PFSK-1 (cell line): Measurements from ENCODE around the gene TMEM44.

Experiments used
- FOXP2 ChIP-seq: optimal IDR thresholded peaks from 2 replicates; pipeline ENCODE3; 2011; ENCODE audit warnings: borderline replicate concordance, control low read depth, inconsistent platforms; ENCODE audit not compliant: insufficient read depth; ENCODE audit errors: extremely low read length, extremely low read depth
- POLR2AphosphoS5 ChIP-seq: IDR thresholded peaks from 2 replicates; pipeline ENCODE4 v1.6.1; 2012; ENCODE audit warnings: low read depth, mild to moderate bottlenecking, control low read depth, low read length, moderate library complexity
- SIN3A ChIP-seq: IDR thresholded peaks from 2 replicates; pipeline ENCODE4 v1.6.1; 2012; ENCODE audit warnings: mild to moderate bottlenecking, low read length, moderate library complexity, borderline replicate concordance; ENCODE audit not compliant: insufficient read depth
- TAF1 ChIP-seq: IDR thresholded peaks from 2 replicates; pipeline ENCODE4 v1.6.1; 2012; ENCODE audit warnings: low read length, control low read depth, borderline replicate concordance; ENCODE audit not compliant: insufficient read depth
- TF ChIP-seq, protein P1 (sequence below), 2 experiments: IDR thresholded peaks; 2 replicates each; pipeline versions ENCODE4 v1.6.1 to v1.8.0; 2011 to 2012; ENCODE audit warnings: low read depth in 2 of 2, low read length in 2 of 2, control low read depth in 1 of 2, inconsistent platforms in 1 of 2, mild to moderate bottlenecking in 1 of 2, moderate library complexity in 1 of 2; ENCODE audit not compliant: insufficient read depth in 1 of 2

Gene TMEM44

DNA sequence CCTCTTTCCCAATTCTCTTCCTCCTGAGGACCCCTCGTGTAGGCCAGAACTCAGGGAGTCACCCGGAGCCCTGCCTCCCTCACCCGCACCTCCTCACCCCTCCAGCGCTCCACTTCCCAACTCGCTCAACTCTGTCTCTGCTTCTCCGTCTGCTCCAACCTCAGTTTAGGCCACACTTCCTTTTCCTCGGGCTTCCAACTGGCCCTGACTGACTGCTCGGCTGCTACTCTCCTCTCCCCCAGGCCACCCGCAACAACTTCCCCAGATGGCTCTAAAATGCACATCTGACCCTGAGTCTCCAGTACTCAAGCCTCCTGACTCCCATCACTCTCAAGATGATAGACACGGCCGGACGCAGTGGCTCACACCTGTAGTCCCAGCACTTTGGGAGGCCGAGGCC, 23.6 kb downstream of the TMEM44 start:
- TF ChIP-seq, protein P1, sequence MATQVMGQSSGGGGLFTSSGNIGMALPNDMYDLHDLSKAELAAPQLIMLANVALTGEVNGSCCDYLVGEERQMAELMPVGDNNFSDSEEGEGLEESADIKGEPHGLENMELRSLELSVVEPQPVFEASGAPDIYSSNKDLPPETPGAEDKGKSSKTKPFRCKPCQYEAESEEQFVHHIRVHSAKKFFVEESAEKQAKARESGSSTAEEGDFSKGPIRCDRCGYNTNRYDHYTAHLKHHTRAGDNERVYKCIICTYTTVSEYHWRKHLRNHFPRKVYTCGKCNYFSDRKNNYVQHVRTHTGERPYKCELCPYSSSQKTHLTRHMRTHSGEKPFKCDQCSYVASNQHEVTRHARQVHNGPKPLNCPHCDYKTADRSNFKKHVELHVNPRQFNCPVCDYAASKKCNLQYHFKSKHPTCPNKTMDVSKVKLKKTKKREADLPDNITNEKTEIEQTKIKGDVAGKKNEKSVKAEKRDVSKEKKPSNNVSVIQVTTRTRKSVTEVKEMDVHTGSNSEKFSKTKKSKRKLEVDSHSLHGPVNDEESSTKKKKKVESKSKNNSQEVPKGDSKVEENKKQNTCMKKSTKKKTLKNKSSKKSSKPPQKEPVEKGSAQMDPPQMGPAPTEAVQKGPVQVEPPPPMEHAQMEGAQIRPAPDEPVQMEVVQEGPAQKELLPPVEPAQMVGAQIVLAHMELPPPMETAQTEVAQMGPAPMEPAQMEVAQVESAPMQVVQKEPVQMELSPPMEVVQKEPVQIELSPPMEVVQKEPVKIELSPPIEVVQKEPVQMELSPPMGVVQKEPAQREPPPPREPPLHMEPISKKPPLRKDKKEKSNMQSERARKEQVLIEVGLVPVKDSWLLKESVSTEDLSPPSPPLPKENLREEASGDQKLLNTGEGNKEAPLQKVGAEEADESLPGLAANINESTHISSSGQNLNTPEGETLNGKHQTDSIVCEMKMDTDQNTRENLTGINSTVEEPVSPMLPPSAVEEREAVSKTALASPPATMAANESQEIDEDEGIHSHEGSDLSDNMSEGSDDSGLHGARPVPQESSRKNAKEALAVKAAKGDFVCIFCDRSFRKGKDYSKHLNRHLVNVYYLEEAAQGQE (IDR thresholded peaks at IDR 0.05; ENCODE audit: insufficient read depth in 1 of 2, low read depth in 2 of 2, low read length in 2 of 2) = no peak

DNA sequence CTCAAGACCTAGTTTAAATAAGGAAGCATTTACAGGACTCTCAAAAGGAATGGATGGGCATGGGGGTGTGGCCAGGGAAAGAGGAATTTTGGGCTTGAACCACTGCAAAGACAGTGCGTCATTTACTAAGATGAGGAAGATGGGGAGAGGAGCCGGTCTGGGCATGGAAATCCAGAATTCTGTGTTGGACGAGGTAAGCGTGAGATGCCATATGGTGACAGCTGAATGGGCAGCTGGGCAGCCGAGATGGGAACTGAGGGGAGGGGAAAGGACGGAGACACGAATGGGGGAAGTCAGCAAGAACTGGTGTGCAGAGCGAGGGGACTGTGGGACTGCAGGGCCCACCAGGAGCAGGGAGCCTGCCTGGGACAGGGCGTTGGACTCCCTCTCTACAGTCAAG, 24.2 kb downstream of the TMEM44 start:
- TF ChIP-seq TAF1 = no peak
- TF ChIP-seq, protein P1 (IDR thresholded peaks at IDR 0.05; ENCODE audit: insufficient read depth in 1 of 2, low read depth in 2 of 2, low read length in 2 of 2) = no peak
- no peak for TF ChIP-seq SIN3A
- no peak for TF ChIP-seq POLR2AphosphoS5

DNA sequence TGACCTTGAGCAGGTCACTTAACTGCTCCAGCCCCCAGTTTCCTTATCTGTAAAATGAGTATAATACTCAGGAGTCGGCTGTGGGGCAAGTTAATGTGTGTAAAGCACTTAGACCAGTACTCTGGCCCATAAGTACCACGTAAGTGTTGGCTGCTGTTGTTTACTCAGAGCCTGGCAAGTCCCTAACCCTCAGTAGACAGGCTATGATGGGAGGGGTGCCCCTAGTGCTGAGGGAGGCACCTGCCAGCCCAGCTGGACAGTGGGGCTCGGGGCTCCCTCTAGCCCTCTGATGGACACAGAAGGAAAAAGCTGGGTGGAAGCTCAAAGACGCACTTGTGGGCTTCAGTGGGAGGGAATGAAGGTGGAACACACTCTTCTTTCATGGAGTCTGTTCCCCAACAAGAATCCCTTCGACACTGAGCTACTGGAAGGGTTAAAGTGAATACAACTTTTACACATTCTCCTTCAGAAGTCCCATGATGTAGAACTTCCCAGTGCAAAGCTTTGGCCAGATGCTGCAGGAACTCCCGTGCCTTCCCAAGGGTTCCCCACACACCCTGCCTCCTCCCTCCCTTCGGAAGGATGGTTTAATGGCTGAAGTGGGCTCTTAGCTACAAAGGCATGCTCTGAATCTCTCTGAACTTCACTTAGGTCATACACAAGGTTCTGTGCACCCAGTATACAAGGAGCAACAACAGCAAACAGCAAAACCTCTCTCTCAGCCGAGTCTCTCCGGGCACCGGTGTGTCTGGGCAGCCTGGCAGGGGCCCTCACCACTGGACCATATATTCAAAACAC, 25.4 kb downstream of the TMEM44 start:
- TF ChIP-seq FOXP2 (no peak), POLR2AphosphoS5 (no peak), SIN3A (no peak), TAF1 (no peak)
- TF ChIP-seq, protein P1 (IDR thresholded peaks at IDR 0.05; ENCODE audit: insufficient read depth in 1 of 2, low read depth in 2 of 2, low read length in 2 of 2) = no peak

DNA sequence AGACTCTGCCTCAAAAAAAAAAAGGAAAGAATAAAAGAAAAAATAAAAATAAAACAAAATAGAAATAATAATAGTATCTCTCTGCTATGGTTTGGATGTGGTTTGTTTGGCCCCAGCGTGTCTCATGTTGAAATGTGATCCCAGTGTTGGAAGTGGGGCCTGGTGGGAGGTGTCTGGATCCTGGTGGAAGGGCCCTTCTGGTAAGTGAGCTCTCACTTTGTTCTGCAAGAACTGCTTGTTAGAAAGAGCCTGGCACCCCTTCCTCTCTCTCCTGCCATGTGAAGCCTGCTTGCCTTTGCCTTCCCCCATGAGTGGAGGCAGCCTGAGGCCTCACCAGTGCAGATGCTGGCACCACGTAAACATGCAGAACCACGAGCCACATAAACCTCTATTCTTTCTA, 26.3 kb downstream of the TMEM44 start:
- TF ChIP-seq SIN3A (no peak), TAF1 (no peak), FOXP2 (no peak), POLR2AphosphoS5 (no peak)
- TF ChIP-seq, protein P1 (IDR thresholded peaks at IDR 0.05; ENCODE audit: insufficient read depth in 1 of 2, low read depth in 2 of 2, low read length in 2 of 2) = no peak

DNA sequence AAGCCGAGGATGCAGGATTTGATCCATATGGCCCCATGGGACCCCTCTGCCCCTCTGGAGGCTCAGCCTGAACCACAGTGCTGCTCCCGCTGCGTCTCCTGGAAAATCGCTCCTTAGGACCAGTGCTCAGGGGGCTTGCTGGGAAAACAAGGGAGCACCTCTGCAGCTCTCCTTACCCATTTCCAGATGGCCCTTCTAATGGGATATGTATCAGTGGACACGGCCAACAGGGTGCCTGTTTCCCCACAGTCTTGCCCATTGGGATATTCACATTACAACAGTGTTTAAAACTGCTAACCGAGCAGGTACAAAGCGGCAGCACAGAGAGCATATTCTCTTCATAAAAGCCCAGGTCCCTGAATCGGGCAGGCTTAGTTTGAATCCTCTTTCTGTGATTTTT, 27.1 kb downstream of the TMEM44 start:
- TF ChIP-seq FOXP2 = no peak
- TF ChIP-seq SIN3A = no peak
- TF ChIP-seq TAF1 = no peak
- TF ChIP-seq, protein P1 (IDR thresholded peaks at IDR 0.05; ENCODE audit: insufficient read depth in 1 of 2, low read depth in 2 of 2, low read length in 2 of 2) = no peak
- TF ChIP-seq POLR2AphosphoS5 = no peak
